Measurements from ENCODE around the gene OSBPL2. TPM values are rescaled to one million over a fixed set of nuclear protein-coding genes. Genes with fewer than 3 reads are reported as not detected.

OSBPL2 gene
- total RNA-seq, 5 donors from 2014 or later (not counting 1 experiment from before 2014, with no cell fraction given) = 57.0 to 70.1 (median 63.0) TPM

- Mint-ChIP-seq H3K4me3 (no peak overlapping the region), H3K27me3 (no peaks in the 10 kb centered on the region), H3K9me3 (no peaks in the 10 kb centered on the region), H3K4me1 (no peaks in the 10 kb centered on the region), H3K36me3 (no peaks in the 10 kb centered on the region), H3K27ac (no peak overlapping the region)
- POLR2A ChIA-PET = no interaction called here
- Histone ChIP-seq H3K4me3 (ENCODE audit: control insufficient read depth in 1 of 2, extremely low read depth in 1 of 2, low read length in 1 of 2) (no peak overlapping the region), H3K36me3 (ENCODE audit: control insufficient read depth in 2 of 2, extremely low read depth in 1 of 2, insufficient read depth in 1 of 2, low read length in 1 of 2) (no peaks in the 10 kb centered on the region), H3K27ac (ENCODE audit: low read length) (no peak overlapping the region), H3K4me1 (ENCODE audit: control insufficient read depth in 1 of 2, extremely low read depth in 1 of 2, insufficient read depth in 2 of 2, low read length in 2 of 2) (peaks cover 0 to 2% of the 10 kb centered on the region in 2 experiments), H3K27me3 (replicated peaks in 1 of 2; ENCODE audit: control insufficient read depth in 2 of 2, extremely low read depth in 1 of 2, insufficient read depth in 2 of 2, low read length in 1 of 2) (no peaks in the 10 kb centered on the region), H3K9me3 (no peaks in the 10 kb centered on the region)
- CTCF ChIA-PET = no interaction called here
- ATAC-seq (replicated peaks in 1 of 4) = no peak
- no peak for DNase-seq
- 95% methylated on average over 12 of the region's 12 CpGs for WGBS (ENCODE audit: insufficient coverage)
Observed at GRCh38 chr20:62315773-62316172, 77.5 kb downstream of the OSBPL2 start.

GRCh38 chr20:62316331-62317166 lies 78.2 kb downstream of the OSBPL2 start:
- Mint-ChIP-seq H3K36me3 (no peaks in the 10 kb centered on the region), H3K9me3 (no peaks in the 10 kb centered on the region), H3K27me3 (no peaks in the 10 kb centered on the region), H3K27ac (no peak overlapping the region), H3K4me1 (no peaks in the 10 kb centered on the region), H3K4me3 (no peak overlapping the region)
- H3K36me3 ChIP-seq (ENCODE audit: control insufficient read depth in 2 of 2, extremely low read depth in 1 of 2, insufficient read depth in 1 of 2, low read length in 1 of 2) = no peaks in the 10 kb centered on the region
- H3K4me3 ChIP-seq (ENCODE audit: control insufficient read depth in 1 of 2, extremely low read depth in 1 of 2, low read length in 1 of 2) = no peak overlapping the region
- H3K4me1 ChIP-seq (ENCODE audit: control insufficient read depth in 1 of 2, extremely low read depth in 1 of 2, insufficient read depth in 2 of 2, low read length in 2 of 2) = peaks cover 0 to 2% of the 10 kb centered on the region in 2 experiments
- no peaks in the 10 kb centered on the region for H3K9me3 ChIP-seq
- no peak for ATAC-seq (replicated peaks in 1 of 4)
- no peak for DNase-seq
- POLR2A ChIA-PET = no interaction called here
- 89% methylated on average over 40 of the region's 40 CpGs for WGBS (ENCODE audit: insufficient coverage)
- CTCF ChIA-PET = no interaction called here
- H3K27me3 ChIP-seq (replicated peaks in 1 of 2; ENCODE audit: control insufficient read depth in 2 of 2, extremely low read depth in 1 of 2, insufficient read depth in 2 of 2, low read length in 1 of 2) = no peaks in the 10 kb centered on the region
- H3K27ac ChIP-seq (ENCODE audit: low read length) = no peak overlapping the region

- Mint-ChIP-seq H3K36me3 (no peaks in the 10 kb centered on the region), H3K4me1 (no peaks in the 10 kb centered on the region), H3K9me3 (no peaks in the 10 kb centered on the region), H3K4me3 (no peak overlapping the region), H3K27me3 (no peaks in the 10 kb centered on the region), H3K27ac (no peak overlapping the region)
- no peak for DNase-seq
- no peak overlapping the region for H3K27ac ChIP-seq (ENCODE audit: low read length)
- ChIA-PET POLR2A (no interaction called here), CTCF (no interaction called here)
- no peak overlapping the region for H3K4me3 ChIP-seq (ENCODE audit: control insufficient read depth in 1 of 2, extremely low read depth in 1 of 2, low read length in 1 of 2)
- no peaks in the 10 kb centered on the region for H3K27me3 ChIP-seq (replicated peaks in 1 of 2; ENCODE audit: control insufficient read depth in 2 of 2, extremely low read depth in 1 of 2, insufficient read depth in 2 of 2, low read length in 1 of 2)
- H3K4me1 ChIP-seq (ENCODE audit: control insufficient read depth in 1 of 2, extremely low read depth in 1 of 2, insufficient read depth in 2 of 2, low read length in 2 of 2) = peaks cover 0 to 2% of the 10 kb centered on the region in 2 experiments
- no peaks in the 10 kb centered on the region for H3K9me3 ChIP-seq
- WGBS (ENCODE audit: insufficient coverage) = 89% methylated on average over 11 of the region's 18 CpGs
- no peak for ATAC-seq (replicated peaks in 1 of 4)
- H3K36me3 ChIP-seq (ENCODE audit: control insufficient read depth in 2 of 2, extremely low read depth in 1 of 2, insufficient read depth in 1 of 2, low read length in 1 of 2) = no peaks in the 10 kb centered on the region
Observed at GRCh38 chr20:62317167-62317655, 78.9 kb downstream of the OSBPL2 start.

- H3K27ac Mint-ChIP-seq = no peak overlapping the region
- ChIA-PET CTCF (no interaction called here), POLR2A (no interaction called here)
- H3K36me3 ChIP-seq (ENCODE audit: control insufficient read depth in 2 of 2, extremely low read depth in 1 of 2, insufficient read depth in 1 of 2, low read length in 1 of 2) = no peaks in the 10 kb centered on the region
- no peaks in the 10 kb centered on the region for H3K9me3 Mint-ChIP-seq
- no peaks in the 10 kb centered on the region for H3K36me3 Mint-ChIP-seq
- no peak overlapping the region for H3K4me3 ChIP-seq (ENCODE audit: control insufficient read depth in 1 of 2, extremely low read depth in 1 of 2, low read length in 1 of 2)
- H3K4me1 ChIP-seq (ENCODE audit: control insufficient read depth in 1 of 2, extremely low read depth in 1 of 2, insufficient read depth in 2 of 2, low read length in 2 of 2) = peaks cover 0 to 2% of the 10 kb centered on the region in 2 experiments
- DNase-seq (no peak), ATAC-seq (replicated peaks in 1 of 4) (no peak)
- H3K27ac ChIP-seq (ENCODE audit: low read length) = no peak overlapping the region
- no peaks in the 10 kb centered on the region for H3K27me3 Mint-ChIP-seq
- H3K9me3 ChIP-seq = no peaks in the 10 kb centered on the region
- H3K4me1 Mint-ChIP-seq = no peaks in the 10 kb centered on the region
- H3K4me3 Mint-ChIP-seq = no peak overlapping the region
- WGBS (ENCODE audit: insufficient coverage) = 94% methylated on average over 34 of the region's 36 CpGs
- no peaks in the 10 kb centered on the region for H3K27me3 ChIP-seq (replicated peaks in 1 of 2; ENCODE audit: control insufficient read depth in 2 of 2, extremely low read depth in 1 of 2, insufficient read depth in 2 of 2, low read length in 1 of 2)
Observed at GRCh38 chr20:62318400-62319345, 80.4 kb downstream of the OSBPL2 start.

GRCh38 chr20:62319346-62319909 lies 81.1 kb downstream of the OSBPL2 start:
- Histone ChIP-seq H3K4me3 (ENCODE audit: control insufficient read depth in 1 of 2, extremely low read depth in 1 of 2, low read length in 1 of 2) (no peak overlapping the region), H3K9me3 (no peaks in the 10 kb centered on the region), H3K27me3 (replicated peaks in 1 of 2; ENCODE audit: control insufficient read depth in 2 of 2, extremely low read depth in 1 of 2, insufficient read depth in 2 of 2, low read length in 1 of 2) (no peaks in the 10 kb centered on the region), H3K4me1 (ENCODE audit: control insufficient read depth in 1 of 2, extremely low read depth in 1 of 2, insufficient read depth in 2 of 2, low read length in 2 of 2) (peaks cover 0 to 2% of the 10 kb centered on the region in 2 experiments), H3K36me3 (ENCODE audit: control insufficient read depth in 2 of 2, extremely low read depth in 1 of 2, insufficient read depth in 1 of 2, low read length in 1 of 2) (no peaks in the 10 kb centered on the region), H3K27ac (ENCODE audit: low read length) (no peak overlapping the region)
- no peaks in the 10 kb centered on the region for H3K4me1 Mint-ChIP-seq
- ChIA-PET CTCF (no interaction called here), POLR2A (no interaction called here)
- 89% methylated on average over 24 of the region's 29 CpGs for WGBS (ENCODE audit: insufficient coverage)
- H3K27ac Mint-ChIP-seq = no peak overlapping the region
- no peaks in the 10 kb centered on the region for H3K27me3 Mint-ChIP-seq
- H3K4me3 Mint-ChIP-seq = no peak overlapping the region
- no peaks in the 10 kb centered on the region for H3K36me3 Mint-ChIP-seq
- no peak for DNase-seq
- no peak for ATAC-seq (replicated peaks in 1 of 4)
- H3K9me3 Mint-ChIP-seq = no peaks in the 10 kb centered on the region

- Mint-ChIP-seq H3K36me3 (no peaks in the 10 kb centered on the region), H3K27ac (no peak overlapping the region), H3K9me3 (no peaks in the 10 kb centered on the region), H3K4me1 (no peaks in the 10 kb centered on the region), H3K4me3 (no peak overlapping the region), H3K27me3 (no peaks in the 10 kb centered on the region)
- Histone ChIP-seq H3K4me1 (ENCODE audit: control insufficient read depth in 1 of 2, extremely low read depth in 1 of 2, insufficient read depth in 2 of 2, low read length in 2 of 2) (peaks cover 0 to 2% of the 10 kb centered on the region in 2 experiments), H3K9me3 (no peaks in the 10 kb centered on the region), H3K27ac (ENCODE audit: low read length) (no peak overlapping the region), H3K27me3 (replicated peaks in 1 of 2; ENCODE audit: control insufficient read depth in 2 of 2, extremely low read depth in 1 of 2, insufficient read depth in 2 of 2, low read length in 1 of 2) (no peaks in the 10 kb centered on the region), H3K36me3 (ENCODE audit: control insufficient read depth in 2 of 2, extremely low read depth in 1 of 2, insufficient read depth in 1 of 2, low read length in 1 of 2) (no peaks in the 10 kb centered on the region), H3K4me3 (ENCODE audit: control insufficient read depth in 1 of 2, extremely low read depth in 1 of 2, low read length in 1 of 2) (no peak overlapping the region)
- ChIA-PET CTCF (no interaction called here), POLR2A (no interaction called here)
- 98% methylated on average over 21 of the region's 22 CpGs for WGBS (ENCODE audit: insufficient coverage)
- no peak for ATAC-seq (replicated peaks in 1 of 4)
- DNase-seq = no peak
Observed at GRCh38 chr20:62320581-62321354, 82.4 kb downstream of the OSBPL2 start.
